HG02759 (cell line): ENCODE data around the gene HVCN1.
A peak's percentile ranks its signal among the peaks of the same experiment; 100 is the strongest.
"Not testable (repeated sequence)": the region's sequence is repeated elsewhere in the genome, so short reads cannot be mapped to it uniquely, and the experiment has no call there.

ENCODE experiments used
- ATAC-seq: cut with Tn5 transposase; IDR thresholded peaks from one replicate; pipeline ENCODE4 v1.9.1; 2021; ENCODE audit warnings: mild to moderate bottlenecking, moderate library complexity; ENCODE audit not compliant: unreplicated experiment

HVCN1 gene

GRCh38 chr12:110668480-110669192 lies 20.3 kb downstream of the HVCN1 start:
- ATAC-seq = no peak

GRCh38 chr12:110667671-110668070 lies 21.2 kb downstream of the HVCN1 start:
- ATAC-seq = no peak

GRCh38 chr12:110666892-110667291 lies 22.0 kb downstream of the HVCN1 start:
- no peak for ATAC-seq

- ATAC-seq = peak; percentile 96
Measured at GRCh38 chr12:110661337-110661972, 27.5 kb downstream of the HVCN1 start.

GRCh38 chr12:110658878-110659277 lies 30.0 kb downstream of the HVCN1 start:
- no peak for ATAC-seq

GRCh38 chr12:110658242-110658641 lies 30.7 kb downstream of the HVCN1 start:
- ATAC-seq = no peak

GRCh38 chr12:110657747-110658146 lies 31.2 kb downstream of the HVCN1 start:
- ATAC-seq = no peak

- no peak for ATAC-seq
Measured at GRCh38 chr12:110656071-110656655, 32.8 kb downstream of the HVCN1 start.

GRCh38 chr12:110654238-110654637 lies 34.7 kb downstream of the HVCN1 start:
- ATAC-seq = not testable (repeated sequence)

- no peak for ATAC-seq
Measured at GRCh38 chr12:110649341-110649847, 39.5 kb downstream of the HVCN1 start.

GRCh38 chr12:110647631-110648040 lies 41.3 kb downstream of the HVCN1 start:
- ATAC-seq = peak; percentile 61

- no peak for ATAC-seq
Measured at GRCh38 chr12:110641521-110641920, 47.4 kb downstream of the HVCN1 start.

- no peak for ATAC-seq
Measured at GRCh38 chr12:110640275-110641025, 48.5 kb downstream of the HVCN1 start.

- ATAC-seq = no peak
Measured at GRCh38 chr12:110639336-110640141, 49.4 kb downstream of the HVCN1 start.

GRCh38 chr12:110638796-110639195 lies 50.1 kb downstream of the HVCN1 start:
- no peak for ATAC-seq

GRCh38 chr12:110637869-110638441 lies 51.0 kb downstream of the HVCN1 start:
- ATAC-seq = no peak

- ATAC-seq = no peak
Measured at GRCh38 chr12:110636516-110636915, 52.4 kb downstream of the HVCN1 start.

GRCh38 chr12:110635055-110635454 lies 53.9 kb downstream of the HVCN1 start:
- ATAC-seq = no peak

GRCh38 chr12:110627500-110628195 lies 61.3 kb downstream of the HVCN1 start:
- no peak for ATAC-seq
